CD4-positive, CD25-positive, alpha-beta regulatory T cell (primary cell): Measurements from ENCODE around the gene LRP1-AS. TPM values are rescaled to one million over a fixed set of nuclear protein-coding genes. Genes with fewer than 3 reads are reported as not detected.

Source experiments
- ATAC-seq, 2 donors: fragments of 150-1000 bp; cut with Tn5 transposase; one replicate each; pipeline ENCODE4 v1.10.0; 2021; ENCODE audit warnings: low read depth in 2 of 2, moderate number of reproducible peaks in 2 of 2, moderate library complexity in 1 of 2
- DNase-seq, 3 donors: peaks; one replicate each; pipeline versions ENCODE4 v3.0.0 to v3.0.0-alpha.2; 2012 to 2022; ENCODE audit warnings: mixed read lengths in 1 of 3
- H3K27ac ChIP-seq: one replicate; pipeline ENCODE4 v1.7.0; 2013; ENCODE audit warnings: mild to moderate bottlenecking, low read length; ENCODE audit not compliant: insufficient read depth, poor library complexity, severe bottlenecking
- H3K27me3 ChIP-seq: one replicate; pipeline ENCODE4 v1.7.0; 2013; ENCODE audit warnings: low read length; ENCODE audit not compliant: control insufficient read depth, insufficient read depth
- H3K36me3 ChIP-seq: one replicate; pipeline ENCODE4 v1.7.0; 2013; ENCODE audit warnings: mild to moderate bottlenecking, low read length, moderate library complexity; ENCODE audit not compliant: control insufficient read depth, insufficient read depth
- H3K4me1 ChIP-seq: 2 replicates; pipeline ENCODE4 v1.7.0; 2013; ENCODE audit warnings: mild to moderate bottlenecking, low read length; ENCODE audit not compliant: insufficient read depth, control insufficient read depth, poor library complexity, severe bottlenecking
- H3K4me3 ChIP-seq: one replicate; pipeline ENCODE4 v1.7.0; 2013; ENCODE audit warnings: low read depth, mild to moderate bottlenecking, low read length, moderate library complexity
- H3K9me3 ChIP-seq, 2 experiments: 1 replicate in 1 of 2; 2 replicates in 1 of 2; pipeline ENCODE4 v1.7.0; 2013; ENCODE audit warnings: low read length in 2 of 2, mild to moderate bottlenecking in 1 of 2, moderate library complexity in 1 of 2; ENCODE audit not compliant: control insufficient read depth in 2 of 2
- H3K27ac Mint-ChIP-seq, 3 donors: one replicate each; pipeline ENCODE4 v1.8.0; 2020 to 2022; ENCODE audit warnings: mild to moderate bottlenecking in 3 of 3, mixed read lengths in 3 of 3, moderate library complexity in 2 of 3
- H3K27me3 Mint-ChIP-seq: one replicate; pipeline ENCODE4 v1.8.0; 2022; ENCODE audit warnings: mild to moderate bottlenecking, mixed read lengths
- H3K36me3 Mint-ChIP-seq: one replicate; pipeline ENCODE4 v1.8.0; 2020; ENCODE audit warnings: mixed read lengths
- H3K4me1 Mint-ChIP-seq, 4 donors: one replicate each; pipeline ENCODE4 v1.8.0; 2020 to 2022; ENCODE audit warnings: mixed read lengths in 4 of 4, mild to moderate bottlenecking in 1 of 4
- H3K4me3 Mint-ChIP-seq, 4 donors: one replicate each; pipeline ENCODE4 v1.8.0; 2020 to 2022; ENCODE audit warnings: mild to moderate bottlenecking in 4 of 4, mixed read lengths in 4 of 4, moderate library complexity in 3 of 4
- H3K9me3 Mint-ChIP-seq, 7 donors: one replicate each; pipeline ENCODE4 v1.8.0; 2020 to 2022; ENCODE audit warnings: mixed read lengths in 7 of 7, mild to moderate bottlenecking in 3 of 7, moderate library complexity in 2 of 7
- polyA plus RNA-seq, 4 donors: library from polyadenylated mRNA; unstranded; fragments of 300-500 nt; fragmentation: Illumina TruSeq; gene quantifications; one replicate each; pipeline ENCODE4 v1.2.3, GENCODE V29; 2021
- total RNA-seq: library from RNA; stranded (reverse); gene quantifications from one replicate; pipeline ENCODE4 v1.2.3, GENCODE V29; 2022

Gene LRP1-AS
- total and polyA plus RNA-seq, 5 donors from 2014 or later, result not detected

DNA sequence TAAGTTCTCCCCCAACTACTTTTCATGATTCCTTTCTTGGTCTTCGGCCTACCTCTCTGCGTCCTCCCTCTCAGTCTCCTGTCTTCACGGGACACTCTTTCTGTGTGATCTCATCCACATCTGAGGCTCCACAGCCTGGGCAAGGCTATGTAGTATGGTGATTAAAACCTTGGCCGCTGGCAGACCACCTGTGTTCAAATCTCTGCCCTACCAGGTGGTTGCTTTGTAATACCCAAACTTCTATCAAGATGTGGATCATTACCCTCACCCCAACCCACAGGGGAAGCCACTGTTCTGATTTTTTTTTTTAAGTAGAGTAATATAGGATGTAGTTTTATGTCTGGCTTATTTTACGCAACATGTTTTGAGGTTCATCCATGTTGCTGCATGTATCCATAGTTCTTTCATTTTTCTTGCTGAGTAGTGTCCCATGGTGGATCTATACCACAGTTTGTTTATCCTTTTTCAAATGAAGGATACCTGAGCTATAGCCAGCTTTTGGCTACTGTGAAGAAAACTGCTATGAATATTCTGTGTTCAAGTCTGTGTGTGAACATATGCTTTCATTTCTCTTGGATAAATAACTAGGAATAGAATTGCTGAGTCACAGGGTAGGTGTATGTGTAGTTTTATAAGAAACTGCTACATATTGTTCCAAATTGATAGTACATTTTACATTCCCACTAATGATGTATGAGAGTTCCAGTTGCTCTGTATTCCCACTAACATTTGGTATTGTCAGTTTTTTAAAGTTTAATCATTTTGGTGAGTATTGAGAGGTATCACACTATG lies 27.9 kb downstream of the LRP1-AS start:
- no peak overlapping the region for H3K27ac ChIP-seq
- H3K9me3 Mint-ChIP-seq, result peaks cover 0 to 3% (median 0%) of the 10 kb centered on the region in 7 donors
- no peak overlapping the region for H3K4me3 ChIP-seq
- H3K27ac Mint-ChIP-seq, result no peak overlapping the region
- no peaks in the 10 kb centered on the region for H3K36me3 ChIP-seq
- H3K27me3 Mint-ChIP-seq, result peaks cover 12% of the 10 kb centered on the region
- no peak for DNase-seq
- ATAC-seq, result no peak
- H3K4me1 ChIP-seq, result no peaks in the 10 kb centered on the region
- no peaks in the 10 kb centered on the region for H3K27me3 ChIP-seq
- H3K4me1 Mint-ChIP-seq, result peaks cover 4 to 5% (median 4%) of the 10 kb centered on the region in 4 donors
- peaks cover 2% of the 10 kb centered on the region for H3K36me3 Mint-ChIP-seq
- H3K4me3 Mint-ChIP-seq, result no peak overlapping the region
- peaks cover 0 to 3% of the 10 kb centered on the region in 2 experiments for H3K9me3 ChIP-seq

- H3K36me3 Mint-ChIP-seq, result peaks cover 2% of the 10 kb centered on the region
- Histone ChIP-seq H3K4me1 (no peaks in the 10 kb centered on the region), H3K36me3 (no peaks in the 10 kb centered on the region), H3K4me3 (no peak overlapping the region), H3K27me3 (no peaks in the 10 kb centered on the region), H3K9me3 (peaks cover 0 to 2% of the 10 kb centered on the region in 2 experiments), H3K27ac (no peak overlapping the region)
- H3K4me3 Mint-ChIP-seq, result no peak overlapping the region
- H3K27me3 Mint-ChIP-seq, result peaks cover 5% of the 10 kb centered on the region
- no peak overlapping the region for H3K27ac Mint-ChIP-seq
- H3K9me3 Mint-ChIP-seq, result peaks cover 0 to 3% (median 0%) of the 10 kb centered on the region in 7 donors
- ATAC-seq (peak in 1 of 2 donors; percentile 45), DNase-seq (no peak)
- H3K4me1 Mint-ChIP-seq, result no peaks in the 10 kb centered on the region
Observed at GRCh38 chr12:57118711-57119271, 28.6 kb downstream of the LRP1-AS start.

DNA sequence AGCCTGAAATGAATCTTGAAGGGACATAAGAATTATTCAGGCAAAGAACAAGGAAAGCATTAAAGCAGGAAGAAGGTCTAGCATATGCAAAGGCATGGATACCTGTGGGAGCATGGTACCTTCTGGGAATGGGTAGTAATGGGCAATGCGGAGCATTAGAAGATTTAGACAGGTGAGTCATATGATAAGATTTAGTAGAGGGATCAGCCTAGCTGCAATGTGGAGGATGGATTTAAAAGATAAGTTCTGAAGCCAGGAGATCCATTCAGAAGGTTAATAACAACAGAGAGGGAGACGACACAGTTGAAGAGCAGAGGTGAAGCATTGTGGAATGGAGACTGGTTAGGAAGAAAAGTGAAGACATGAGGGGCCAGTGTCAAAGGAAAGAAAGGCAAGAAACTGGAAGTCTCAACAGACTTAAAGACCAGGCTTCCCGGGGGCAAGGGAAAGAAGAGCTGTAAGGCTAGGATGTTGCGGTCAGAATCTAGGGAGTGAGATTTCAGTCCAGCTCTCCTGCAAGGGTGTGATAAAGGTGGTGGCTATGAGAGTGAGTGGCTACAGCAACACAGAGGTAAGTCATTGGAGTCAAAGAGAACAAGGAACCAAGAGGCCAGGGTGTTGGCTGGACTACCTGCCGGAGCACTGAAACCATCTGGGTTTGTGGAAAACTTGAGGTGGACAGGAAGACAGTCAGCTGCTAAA lies 30.7 kb downstream of the LRP1-AS start:
- ATAC-seq, result no peak
- H3K36me3 ChIP-seq, result no peaks in the 10 kb centered on the region
- peak overlapping the region in 1 of 3 donors; percentile 0 for H3K27ac Mint-ChIP-seq
- H3K4me1 ChIP-seq, result peaks cover 9% of the 10 kb centered on the region
- peaks cover 0 to 15% (median 9%) of the 10 kb centered on the region in 4 donors for H3K4me1 Mint-ChIP-seq
- peak overlapping the region in 1 of 4 donors; percentile 10 for H3K4me3 Mint-ChIP-seq
- peaks cover 2% of the 10 kb centered on the region for H3K36me3 Mint-ChIP-seq
- no peak for DNase-seq
- no peaks in the 10 kb centered on the region for H3K27me3 ChIP-seq
- H3K9me3 ChIP-seq, result no peaks in the 10 kb centered on the region
- peaks cover 0 to 3% (median 0%) of the 10 kb centered on the region in 7 donors for H3K9me3 Mint-ChIP-seq
- no peak overlapping the region for H3K27ac ChIP-seq
- no peak overlapping the region for H3K4me3 ChIP-seq
- H3K27me3 Mint-ChIP-seq, result peaks cover 11% of the 10 kb centered on the region

DNA sequence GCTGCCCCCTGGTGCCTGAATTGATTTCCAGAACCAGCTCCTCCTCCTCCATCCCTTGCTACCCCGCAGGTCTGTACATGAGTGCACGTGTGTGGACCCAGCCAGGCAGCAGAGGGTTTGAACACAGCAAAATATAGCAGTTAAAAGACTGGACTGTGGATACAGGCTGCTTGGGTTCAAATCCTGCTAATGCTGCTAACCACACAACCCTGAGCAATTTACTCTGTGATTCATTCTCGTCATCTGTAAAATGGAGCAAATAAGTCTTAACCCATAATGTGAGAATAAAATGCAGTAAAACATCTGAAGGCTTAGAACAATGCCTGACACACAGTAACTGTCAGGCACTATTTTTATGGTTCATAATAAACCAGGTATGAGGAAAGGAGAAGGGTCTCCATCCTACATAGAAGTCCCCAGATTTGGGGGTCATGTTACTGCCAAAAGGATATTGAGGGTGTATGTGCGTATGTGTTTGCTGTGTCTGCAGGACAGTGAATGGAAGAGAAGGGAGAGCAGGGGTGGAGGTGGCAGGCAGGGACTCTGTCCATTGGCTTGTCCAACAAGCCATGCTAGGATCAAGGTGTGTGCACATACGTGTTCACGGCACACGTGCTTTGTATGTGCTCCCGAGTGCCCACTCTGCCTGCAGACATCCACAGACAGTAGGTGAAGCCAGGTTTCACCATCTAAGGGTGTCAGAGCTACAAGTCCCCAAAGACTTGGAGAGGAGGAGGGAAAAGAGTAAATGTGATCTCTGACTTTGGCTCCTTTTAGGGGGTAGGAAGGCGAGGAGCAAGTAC lies 34.7 kb downstream of the LRP1-AS start:
- peaks cover 7% of the 10 kb centered on the region for H3K36me3 Mint-ChIP-seq
- H3K27me3 Mint-ChIP-seq, result peaks cover 19% of the 10 kb centered on the region
- H3K4me1 Mint-ChIP-seq, result peaks cover 0 to 42% (median 30%) of the 10 kb centered on the region in 4 donors
- no peak for DNase-seq
- peak overlapping the region; percentile 91 to 100 (median 97) for H3K4me3 Mint-ChIP-seq
- peaks cover 0 to 5% (median 0%) of the 10 kb centered on the region in 7 donors for H3K9me3 Mint-ChIP-seq
- Histone ChIP-seq H3K27ac (peak overlapping the region; percentile 98), H3K4me3 (peak overlapping the region; percentile 88), H3K36me3 (peaks cover 9% of the 10 kb centered on the region), H3K9me3 (no peaks in the 10 kb centered on the region), H3K27me3 (no peaks in the 10 kb centered on the region), H3K4me1 (peaks cover 46% of the 10 kb centered on the region)
- peak overlapping the region; percentile 62 to 99 (median 98) for H3K27ac Mint-ChIP-seq
- ATAC-seq, result no peak

- H3K27ac Mint-ChIP-seq, result peak within 1 kb of the TSS; percentile 98 to 99 (median 99)
Observed at GRCh38 chr12:57111031-57111734, 36.2 kb downstream of the LRP1-AS start, which contains the start of gene STAT6. Gene STAT6 (minus strand): TSS chr12:57111362. CDS start chr12:57108278, 3,084 bp downstream.

DNA sequence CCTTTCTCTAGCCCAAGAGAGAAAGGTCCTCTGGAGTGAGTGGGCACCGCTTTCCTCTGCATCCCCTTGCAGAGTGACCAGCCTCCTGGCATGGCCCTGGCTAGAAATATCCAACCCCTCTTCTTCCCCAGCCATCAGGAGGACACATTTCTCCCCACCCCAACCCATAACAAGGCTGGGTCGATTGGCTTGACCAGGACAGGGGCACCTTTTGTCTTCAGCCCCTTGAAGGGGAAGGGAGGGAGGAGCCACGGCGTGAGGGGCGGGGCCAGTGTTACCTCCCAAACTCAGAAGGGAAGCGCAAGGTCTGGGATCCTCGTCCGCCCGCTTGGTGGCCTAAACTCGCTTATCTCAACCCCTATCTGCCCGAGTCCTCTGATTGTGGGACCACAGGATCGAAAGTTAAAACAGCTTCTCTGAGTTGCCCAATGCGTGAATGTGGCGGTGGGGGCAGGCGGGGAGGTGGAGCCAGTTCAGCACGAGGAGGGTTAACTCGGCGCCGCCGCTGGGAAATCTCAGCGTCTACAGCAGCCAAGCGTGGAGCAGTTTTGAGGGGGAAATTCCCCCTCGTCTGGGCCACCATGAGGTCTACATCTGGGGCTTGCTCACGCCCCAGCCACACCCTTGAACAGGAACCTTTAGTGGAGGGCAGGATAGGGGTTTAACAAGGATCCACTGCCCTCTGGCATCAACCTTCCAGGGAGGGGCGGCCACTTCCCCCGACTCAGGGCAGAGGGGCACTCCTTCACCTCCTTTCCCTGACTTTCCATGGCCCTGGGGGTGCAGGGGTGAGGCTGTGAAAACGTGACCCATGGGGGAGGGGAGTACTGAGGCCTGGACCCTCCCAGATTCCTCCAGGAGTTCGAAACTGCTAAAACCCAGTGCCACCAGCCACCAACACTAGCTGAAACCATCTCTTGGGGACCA lies 37.1 kb downstream of the LRP1-AS start:
- Mint-ChIP-seq H3K9me3 (peaks cover 0 to 5% (median 0%) of the 10 kb centered on the region in 7 donors), H3K27ac (peak overlapping the region; percentile 98 to 99 (median 99)), H3K27me3 (peaks cover 14% of the 10 kb centered on the region), H3K4me1 (peaks cover 0 to 60% (median 40%) of the 10 kb centered on the region in 4 donors), H3K4me3 (peak overlapping the region; percentile 91 to 100 (median 97)), H3K36me3 (peaks cover 16% of the 10 kb centered on the region)
- Histone ChIP-seq H3K4me1 (peaks cover 48% of the 10 kb centered on the region), H3K9me3 (no peaks in the 10 kb centered on the region), H3K36me3 (peaks cover 31% of the 10 kb centered on the region), H3K27ac (peak overlapping the region; percentile 98), H3K27me3 (no peaks in the 10 kb centered on the region), H3K4me3 (peak overlapping the region; percentile 88)
- peak in 1 of 2 donors; percentile 7 for ATAC-seq
- peak; percentile 43 to 71 (median 71) for DNase-seq

More at GRCh38 chr12:57111031-57111734, 36.2 kb downstream of the LRP1-AS start, which contains the start of gene STAT6:
- Histone ChIP-seq H3K4me3 (peak within 1 kb of the TSS; percentile 88), H3K4me1 (peaks cover 48% of the 10 kb centered on the region), H3K36me3 (peaks cover 24% of the 10 kb centered on the region), H3K27ac (peak within 1 kb of the TSS; percentile 98), H3K27me3 (no peaks in the 10 kb centered on the region), H3K9me3 (no peaks in the 10 kb centered on the region)
- peak; percentile 82 to 97 (median 91) for DNase-seq
- peaks cover 14% of the 10 kb centered on the region for H3K27me3 Mint-ChIP-seq
- H3K4me3 Mint-ChIP-seq, result peak within 1 kb of the TSS; percentile 91 to 100 (median 97)
- H3K9me3 Mint-ChIP-seq, result peaks cover 0 to 5% (median 0%) of the 10 kb centered on the region in 7 donors
- H3K36me3 Mint-ChIP-seq, result peaks cover 15% of the 10 kb centered on the region
- H3K4me1 Mint-ChIP-seq, result peaks cover 0 to 55% (median 40%) of the 10 kb centered on the region in 4 donors
- peak; percentile 72 to 75 for ATAC-seq
